ENCODE measurements around the gene CCDC93.
A peak's percentile ranks its signal among the peaks of the same experiment; 100 is the strongest.

CCDC93 gene

GRCh38 chr2:117945296-117945695, 68.6 kb downstream of the CCDC93 start:
- WGBS: 97% methylated on average over 5 of the region's 5 CpGs
- Histone ChIP-seq H3K23ac (ENCODE audit: low read length in 2 of 2) (no peak overlapping the region), H3K9me3 (ENCODE audit: control insufficient read depth, low read length) (no peaks in the 10 kb centered on the region), H3K27ac (ENCODE audit: low read length, poor library complexity, severe bottlenecking) (no peak overlapping the region), H3K9ac (ENCODE audit: low read length) (no peak overlapping the region), H3K36me3 (ENCODE audit: control insufficient read depth in 1 of 2, insufficient read depth in 2 of 2, low read depth in 1 of 2, low read length in 2 of 2) (peaks cover 45 to 90% of the 10 kb centered on the region in 2 experiments), H3K14ac (ENCODE audit: low read length in 2 of 2) (no peak overlapping the region), H3K27me3 (ENCODE audit: control insufficient read depth in 1 of 2, insufficient read depth in 1 of 2, low read length in 2 of 2) (no peaks in the 10 kb centered on the region), H3K4ac (ENCODE audit: low read depth in 1 of 2, low read length in 2 of 2) (no peak overlapping the region), H3K18ac (ENCODE audit: low read depth in 1 of 2, low read length in 2 of 2) (no peak overlapping the region), H2BK120ac (ENCODE audit: low read depth, low read length) (no peak overlapping the region), H3K4me2 (ENCODE audit: low read length, poor library complexity, severe bottlenecking) (no peak overlapping the region), H2AFZ (ENCODE audit: low read depth, low read length) (no peak overlapping the region), H4K91ac (ENCODE audit: low read length) (no peak overlapping the region), H2BK12ac (ENCODE audit: low read length in 2 of 2) (no peak overlapping the region), H4K8ac (ENCODE audit: low read length) (no peak overlapping the region), H3K4me3 (ENCODE audit: insufficient read depth in 1 of 2, low read depth in 1 of 2, low read length in 2 of 2) (no peak overlapping the region), H2BK5ac (ENCODE audit: low read depth, low read length, poor library complexity, severe bottlenecking) (no peak overlapping the region), H2BK15ac (ENCODE audit: low read depth, poor library complexity, severe bottlenecking) (no peak overlapping the region), H2AK5ac (ENCODE audit: low read length, severe bottlenecking) (no peak overlapping the region), H3K4me1 (ENCODE audit: control insufficient read depth, insufficient read depth, low read depth, low read length) (peaks cover 2% of the 10 kb centered on the region), H3K79me1 (replicated peaks; ENCODE audit: low read length, poor library complexity, severe bottlenecking) (peaks cover 10% of the 10 kb centered on the region)
- no peak for DNase-seq

- 100% methylated on average over 1 of the region's 2 CpGs for WGBS
- H2AFZ ChIP-seq (ENCODE audit: low read depth, low read length): no peak overlapping the region
- H2BK15ac ChIP-seq (ENCODE audit: low read depth, poor library complexity, severe bottlenecking): no peak overlapping the region
These were observed 69.1 kb downstream of the CCDC93 start for GRCh38 chr2:117944816-117945215.

DNA sequence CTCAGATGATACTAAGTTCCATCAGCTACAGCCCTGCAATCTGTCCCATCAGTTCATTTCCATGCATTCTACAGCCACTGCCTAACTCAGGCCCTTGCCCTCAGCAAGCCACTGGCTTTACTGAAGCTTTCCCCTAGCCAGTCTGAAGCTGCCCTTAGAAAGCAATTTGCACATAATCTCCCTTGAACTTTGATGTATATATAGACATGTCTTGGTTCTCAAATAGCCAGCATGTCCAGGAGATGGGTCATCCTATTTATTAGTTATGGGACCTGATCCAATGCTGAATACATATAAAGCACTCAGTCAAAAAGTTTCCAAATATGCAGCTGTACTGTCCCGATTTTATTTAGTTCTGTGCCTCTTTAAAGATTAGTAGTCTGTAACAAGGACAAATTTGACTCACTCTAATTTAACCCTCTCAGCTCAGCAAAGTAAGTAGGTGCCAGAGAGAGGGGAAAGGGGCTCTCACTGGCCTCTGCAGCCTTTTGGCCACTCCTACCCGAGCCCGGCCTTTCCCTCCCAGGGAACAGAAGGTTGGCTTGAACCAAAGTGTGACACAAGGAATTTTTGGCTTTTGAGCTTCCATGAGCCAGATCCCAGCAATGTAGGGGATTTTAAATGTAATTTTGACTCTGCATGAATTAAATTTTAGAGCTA, 70.7 kb downstream of the CCDC93 start:
- Histone ChIP-seq H3K4me2 (ENCODE audit: low read length, poor library complexity, severe bottlenecking) (no peak overlapping the region), H4K91ac (ENCODE audit: low read length) (no peak overlapping the region), H3K4ac (ENCODE audit: low read depth in 1 of 2, low read length in 2 of 2) (no peak overlapping the region), H2BK12ac (ENCODE audit: low read length in 2 of 2) (no peak overlapping the region), H2AFZ (ENCODE audit: low read depth, low read length) (no peak overlapping the region), H3K18ac (ENCODE audit: low read depth in 1 of 2, low read length in 2 of 2) (no peak overlapping the region), H2BK5ac (ENCODE audit: low read depth, low read length, poor library complexity, severe bottlenecking) (no peak overlapping the region), H3K36me3 (ENCODE audit: control insufficient read depth in 1 of 2, insufficient read depth in 2 of 2, low read depth in 1 of 2, low read length in 2 of 2) (peaks cover 53 to 90% of the 10 kb centered on the region in 2 experiments), H3K23ac (ENCODE audit: low read length in 2 of 2) (no peak overlapping the region), H3K4me1 (ENCODE audit: control insufficient read depth, insufficient read depth, low read depth, low read length) (peaks cover 2% of the 10 kb centered on the region), H2AK5ac (ENCODE audit: low read length, severe bottlenecking) (no peak overlapping the region), H2BK120ac (ENCODE audit: low read depth, low read length) (no peak overlapping the region), H3K9me3 (ENCODE audit: control insufficient read depth, low read length) (no peaks in the 10 kb centered on the region), H3K4me3 (ENCODE audit: insufficient read depth in 1 of 2, low read depth in 1 of 2, low read length in 2 of 2) (no peak overlapping the region), H3K9ac (ENCODE audit: low read length) (peak overlapping the region; percentile 25), H3K27ac (ENCODE audit: low read length, poor library complexity, severe bottlenecking) (no peak overlapping the region), H3K27me3 (ENCODE audit: control insufficient read depth in 1 of 2, insufficient read depth in 1 of 2, low read length in 2 of 2) (no peaks in the 10 kb centered on the region), H2BK15ac (ENCODE audit: low read depth, poor library complexity, severe bottlenecking) (no peak overlapping the region), H3K79me1 (replicated peaks; ENCODE audit: low read length, poor library complexity, severe bottlenecking) (peaks cover 6% of the 10 kb centered on the region), H3K14ac (ENCODE audit: low read length in 2 of 2) (no peak overlapping the region), H4K8ac (ENCODE audit: low read length) (no peak overlapping the region)
- 100% methylated on average over 3 of the region's 3 CpGs for WGBS
- no peak for DNase-seq

More at GRCh38 chr2:117944816-117945215, 69.1 kb downstream of the CCDC93 start:
- no peak overlapping the region for H3K9ac ChIP-seq (ENCODE audit: low read length)
- H3K79me1 ChIP-seq (replicated peaks; ENCODE audit: low read length, poor library complexity, severe bottlenecking): peaks cover 9% of the 10 kb centered on the region
- H3K23ac ChIP-seq (ENCODE audit: low read length in 2 of 2): no peak overlapping the region
- no peak overlapping the region for H4K8ac ChIP-seq (ENCODE audit: low read length)
- no peak overlapping the region for H4K91ac ChIP-seq (ENCODE audit: low read length)
- H2BK12ac ChIP-seq (ENCODE audit: low read length in 2 of 2): no peak overlapping the region
- H2BK5ac ChIP-seq (ENCODE audit: low read depth, low read length, poor library complexity, severe bottlenecking): no peak overlapping the region
- no peaks in the 10 kb centered on the region for H3K27me3 ChIP-seq (ENCODE audit: control insufficient read depth in 1 of 2, insufficient read depth in 1 of 2, low read length in 2 of 2)
- no peaks in the 10 kb centered on the region for H3K9me3 ChIP-seq (ENCODE audit: control insufficient read depth, low read length)
- no peak overlapping the region for H3K18ac ChIP-seq (ENCODE audit: low read depth in 1 of 2, low read length in 2 of 2)
- H3K4ac ChIP-seq (ENCODE audit: low read depth in 1 of 2, low read length in 2 of 2): no peak overlapping the region
- H3K4me1 ChIP-seq (ENCODE audit: control insufficient read depth, insufficient read depth, low read depth, low read length): peaks cover 2% of the 10 kb centered on the region
- no peak overlapping the region for H2AK5ac ChIP-seq (ENCODE audit: low read length, severe bottlenecking)
- DNase-seq: no peak
- H3K27ac ChIP-seq (ENCODE audit: low read length, poor library complexity, severe bottlenecking): no peak overlapping the region
- H3K4me2 ChIP-seq (ENCODE audit: low read length, poor library complexity, severe bottlenecking): no peak overlapping the region
- no peak overlapping the region for H3K14ac ChIP-seq (ENCODE audit: low read length in 2 of 2)
- no peak overlapping the region for H2BK120ac ChIP-seq (ENCODE audit: low read depth, low read length)
- H3K36me3 ChIP-seq (ENCODE audit: control insufficient read depth in 1 of 2, insufficient read depth in 2 of 2, low read depth in 1 of 2, low read length in 2 of 2): peaks cover 45 to 90% of the 10 kb centered on the region in 2 experiments
- H3K4me3 ChIP-seq (ENCODE audit: insufficient read depth in 1 of 2, low read depth in 1 of 2, low read length in 2 of 2): no peak overlapping the region

- Histone ChIP-seq H2BK120ac (ENCODE audit: low read depth, low read length) (no peak overlapping the region), H2AK5ac (ENCODE audit: low read length, severe bottlenecking) (no peak overlapping the region), H3K18ac (ENCODE audit: low read depth in 1 of 2, low read length in 2 of 2) (no peak overlapping the region), H3K9ac (ENCODE audit: low read length) (no peak overlapping the region), H3K36me3 (ENCODE audit: control insufficient read depth in 1 of 2, insufficient read depth in 2 of 2, low read depth in 1 of 2, low read length in 2 of 2) (peaks cover 53 to 92% of the 10 kb centered on the region in 2 experiments), H3K27ac (ENCODE audit: low read length, poor library complexity, severe bottlenecking) (no peak overlapping the region), H3K79me1 (replicated peaks; ENCODE audit: low read length, poor library complexity, severe bottlenecking) (peaks cover 6% of the 10 kb centered on the region), H2BK12ac (ENCODE audit: low read length in 2 of 2) (no peak overlapping the region), H4K91ac (ENCODE audit: low read length) (no peak overlapping the region), H2BK5ac (ENCODE audit: low read depth, low read length, poor library complexity, severe bottlenecking) (no peak overlapping the region), H3K4me3 (ENCODE audit: insufficient read depth in 1 of 2, low read depth in 1 of 2, low read length in 2 of 2) (no peak overlapping the region), H2BK15ac (ENCODE audit: low read depth, poor library complexity, severe bottlenecking) (no peak overlapping the region), H3K4me2 (ENCODE audit: low read length, poor library complexity, severe bottlenecking) (no peak overlapping the region), H3K4ac (ENCODE audit: low read depth in 1 of 2, low read length in 2 of 2) (no peak overlapping the region), H4K8ac (ENCODE audit: low read length) (no peak overlapping the region), H3K14ac (ENCODE audit: low read length in 2 of 2) (no peak overlapping the region), H3K27me3 (ENCODE audit: control insufficient read depth in 1 of 2, insufficient read depth in 1 of 2, low read length in 2 of 2) (no peaks in the 10 kb centered on the region), H3K9me3 (ENCODE audit: control insufficient read depth, low read length) (no peaks in the 10 kb centered on the region), H3K4me1 (ENCODE audit: control insufficient read depth, insufficient read depth, low read depth, low read length) (peaks cover 2% of the 10 kb centered on the region), H2AFZ (ENCODE audit: low read depth, low read length) (no peak overlapping the region), H3K23ac (ENCODE audit: low read length in 2 of 2) (no peak overlapping the region)
- no peak for DNase-seq
- 94% methylated on average over 2 of the region's 2 CpGs for WGBS
These were observed 71.3 kb downstream of the CCDC93 start for GRCh38 chr2:117942551-117942950.

All from mesenchymal stem cell (in vitro differentiated cells and primary cell).